ENCODE measurements around the gene PXDN.

- TF ChIP-seq CTCF (IDR thresholded peaks at IDR 0.05; ENCODE audit: low read depth, low read length), result no peak
- TF ChIP-seq MAX (IDR thresholded peaks at IDR 0.05; ENCODE audit: low read depth, low read length), result no peak
Measured at GRCh38 chr2:1701020-1701419, 43.3 kb downstream of the PXDN start.
